Liver (tissue), 9 donors: ENCODE results near the gene CDH16. TPM values are rescaled to one million over a fixed set of nuclear protein-coding genes. Genes with fewer than 3 reads are reported as not detected.

Experiments
- DNase-seq: peaks from one replicate; pipeline ENCODE4 v3.0.0-alpha.2; 2017; ENCODE audit warnings: low spot score
- H3K27ac ChIP-seq, 2 donors: one replicate each; pipeline ENCODE4 v1.7.0; 2013; ENCODE audit warnings: inconsistent platforms in 2 of 2, low read length in 2 of 2, control low read depth in 1 of 2, low read depth in 1 of 2, mild to moderate bottlenecking in 1 of 2
- H3K27me3 ChIP-seq, 4 donors: one replicate each; pipeline versions ENCODE4 v1.6.1 to v1.7.0; 2013; ENCODE audit warnings: low read length in 3 of 4, inconsistent platforms in 1 of 4, mild to moderate bottlenecking in 1 of 4, moderate library complexity in 1 of 4; ENCODE audit not compliant: control insufficient read depth in 4 of 4, insufficient read depth in 4 of 4
- H3K36me3 ChIP-seq, 4 donors: one replicate each; pipeline versions ENCODE4 v1.6.1 to v1.7.0; 2013; ENCODE audit warnings: low read length in 3 of 4, mild to moderate bottlenecking in 3 of 4, low read depth in 1 of 4, moderate library complexity in 1 of 4; ENCODE audit not compliant: control insufficient read depth in 4 of 4, insufficient read depth in 3 of 4
- H3K4me1 ChIP-seq, 4 donors: one replicate each; pipeline versions ENCODE4 v1.6.1 to v1.7.0; 2013; ENCODE audit warnings: low read length in 3 of 4, mild to moderate bottlenecking in 3 of 4, moderate library complexity in 1 of 4; ENCODE audit not compliant: control insufficient read depth in 4 of 4, insufficient read depth in 4 of 4
- H3K4me3 ChIP-seq, 3 donors: one replicate each; pipeline versions ENCODE4 v1.6.1 to v1.7.0; 2013; ENCODE audit warnings: low read length in 3 of 3, control low read depth in 1 of 3, low read depth in 1 of 3, mild to moderate bottlenecking in 1 of 3
- H3K9ac ChIP-seq, 2 donors: one replicate each; pipeline ENCODE4 v1.7.0; 2013; ENCODE audit warnings: low read length in 2 of 2, mild to moderate bottlenecking in 2 of 2, moderate library complexity in 2 of 2, control low read depth in 1 of 2, low read depth in 1 of 2
- H3K9me3 ChIP-seq, 4 donors: one replicate each; pipeline versions ENCODE4 v1.6.1 to v1.7.0; 2013; ENCODE audit warnings: low read length in 3 of 4; ENCODE audit not compliant: control insufficient read depth in 4 of 4
- ATF3 ChIP-seq: IDR thresholded peaks from 2 replicates; pipeline ENCODE4 v1.6.1; 2016; ENCODE audit warnings: antibody characterized with exemption
- CTCF ChIP-seq: fragments of 150-350 bp; IDR thresholded peaks from 2 replicates; pipeline ENCODE4 v1.5.1; 2017; ENCODE audit warnings: improper control_type of control experiment, low read depth, low read length; ENCODE audit not compliant: missing input control
- EGR1 ChIP-seq, 2 donors: IDR thresholded peaks; 2 replicates each; pipeline ENCODE4 v1.6.1; 2016 to 2018; ENCODE audit warnings: antibody characterized with exemption in 2 of 2, low read depth in 2 of 2
- FOXA1 ChIP-seq: IDR thresholded peaks from 2 replicates; pipeline ENCODE4 v1.6.1; 2016; ENCODE audit warnings: antibody characterized with exemption
- FOXA2 ChIP-seq: IDR thresholded peaks from 2 replicates; pipeline ENCODE4 v1.6.1; 2016; ENCODE audit warnings: antibody characterized with exemption
- GABPA ChIP-seq, 2 donors: IDR thresholded peaks in 1 of 2; conservative IDR thresholded peaks in 1 of 2; 2 replicates each; pipeline ENCODE4 v1.6.1; 2016; ENCODE audit warnings: antibody characterized with exemption in 2 of 2, mild to moderate bottlenecking in 1 of 2, moderate library complexity in 1 of 2
- HNF4A ChIP-seq, 2 donors: conservative IDR thresholded peaks; 2 replicates each; pipeline ENCODE4 v1.6.1; 2016; ENCODE audit warnings: antibody characterized with exemption in 2 of 2, mild to moderate bottlenecking in 2 of 2
- HNF4G ChIP-seq: IDR thresholded peaks from 2 replicates; pipeline ENCODE4 v1.6.1; 2016; ENCODE audit warnings: antibody characterized with exemption
- JUND ChIP-seq, 2 donors: IDR thresholded peaks; 2 replicates each; pipeline ENCODE4 v1.6.1; 2016; ENCODE audit warnings: antibody characterized with exemption in 2 of 2
- NR2F2 ChIP-seq: IDR thresholded peaks from 2 replicates; pipeline ENCODE4 v1.6.1; 2016; ENCODE audit warnings: antibody characterized with exemption
- RAD21 ChIP-seq, 2 donors: IDR thresholded peaks; 2 replicates each; pipeline ENCODE4 v1.6.1; 2016; ENCODE audit warnings: antibody characterized with exemption in 2 of 2, mild to moderate bottlenecking in 2 of 2
- RXRA ChIP-seq, 2 donors: IDR thresholded peaks; 2 replicates each; pipeline ENCODE4 v1.6.1; 2017 to 2018; ENCODE audit warnings: antibody characterized with exemption in 2 of 2, mild to moderate bottlenecking in 1 of 2
- SP1 ChIP-seq: IDR thresholded peaks from 2 replicates; pipeline ENCODE4 v1.6.1; 2018; ENCODE audit warnings: antibody characterized with exemption, mild to moderate bottlenecking
- TAF1 ChIP-seq: conservative IDR thresholded peaks from 2 replicates; pipeline ENCODE4 v1.6.1; 2016; ENCODE audit warnings: antibody characterized with exemption, mild to moderate bottlenecking
- YY1 ChIP-seq: IDR thresholded peaks from 2 replicates; pipeline ENCODE4 v1.6.1; 2016; ENCODE audit warnings: antibody characterized with exemption, mild to moderate bottlenecking
- WGBS: extraction: QIAGEN DNeasy Blood & Tissue Kit; methylation state at CpG from one replicate; pipeline ENCODE4 v1.1.7; 2013; 5-methylcytosine and 5-hydroxymethylcytosine counted together
- polyA plus RNA-seq, 2 donors: library from polyadenylated mRNA; stranded (reverse) in 1 of 2; unstranded in 1 of 2; fragments of 200-250 nt in 1 of 2; fragments of >200 nt in 1 of 2; fragmentation: Nextera tagmentation in 1 of 2; extraction: Ambion mirVana in 1 of 2; gene quantifications; one replicate each; pipeline versions ENCODE4 v1.2.1 to v1.2.3, GENCODE V29; 2013 to 2015
- total RNA-seq, 2 donors: library from RNA; depleted of rRNA; stranded (reverse); fragments of >200 nt; gene quantifications; one replicate each; pipeline ENCODE4 v1.2.3, GENCODE V29; 2014
- TF ChIP-seq, protein P1 (sequence below): IDR thresholded peaks from 2 replicates; pipeline ENCODE4 v1.6.1; 2016; ENCODE audit warnings: antibody characterized with exemption
- TF ChIP-seq, protein P2 (sequence below): IDR thresholded peaks from 2 replicates; pipeline ENCODE4 v1.6.1; 2016; ENCODE audit warnings: antibody characterized with exemption, mild to moderate bottlenecking
- TF ChIP-seq, protein P3 (sequence below): IDR thresholded peaks from 2 replicates; pipeline ENCODE4 v1.6.1; 2016; ENCODE audit warnings: antibody characterized with exemption
- donor health status: healthy.
- donor health status: healthy.
- donor health status: healthy.
- donor health status: healthy.
- donor health status: healthy.

The CDH16 gene
- total and polyA plus RNA-seq, 4 donors: 0.56 TPM; not detected in 3

GRCh38 chr16:66940236-66940635 lies 21.6 kb upstream of the CDH16 start:
- WGBS: 94% methylated on average over 16 of the region's 16 CpGs
- Histone ChIP-seq H3K4me1 (peaks cover 10 to 43% (median 37%) of the 10 kb centered on the region in 4 donors), H3K9me3 (no peaks in the 10 kb centered on the region), H3K36me3 (peaks cover 31 to 47% (median 40%) of the 10 kb centered on the region in 4 donors), H3K27ac (no peak overlapping the region), H3K27me3 (no peaks in the 10 kb centered on the region), H3K9ac (no peak overlapping the region), H3K4me3 (no peak overlapping the region)
- no peak for TF ChIP-seq HNF4A (conservative IDR thresholded peaks at IDR 0.05)
- no peak for TF ChIP-seq TAF1
- TF ChIP-seq, protein P1, sequence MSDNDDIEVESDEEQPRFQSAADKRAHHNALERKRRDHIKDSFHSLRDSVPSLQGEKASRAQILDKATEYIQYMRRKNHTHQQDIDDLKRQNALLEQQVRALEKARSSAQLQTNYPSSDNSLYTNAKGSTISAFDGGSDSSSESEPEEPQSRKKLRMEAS: no peak
- no peak for DNase-seq

DNA sequence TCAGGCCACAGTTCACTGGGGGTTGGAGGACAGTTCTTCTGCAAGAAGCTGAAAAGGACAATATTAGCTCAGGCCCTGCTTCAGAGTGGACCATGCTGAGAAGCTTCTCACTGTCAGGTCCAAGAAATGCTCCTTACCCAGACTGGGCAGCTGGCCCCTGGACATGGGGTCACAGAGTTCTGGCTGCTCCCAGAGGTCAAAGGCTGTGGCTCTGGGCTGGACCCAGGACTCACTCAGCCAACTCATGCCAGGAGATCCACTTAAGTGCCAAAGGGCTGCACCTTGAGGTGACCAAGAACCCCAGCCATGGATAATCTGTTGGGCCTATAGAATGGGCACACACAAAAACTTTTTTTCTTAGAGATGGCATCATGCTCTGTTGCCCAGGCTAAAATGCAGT lies 20.7 kb upstream of the CDH16 start:
- Histone ChIP-seq H3K27me3 (no peaks in the 10 kb centered on the region), H3K9me3 (no peaks in the 10 kb centered on the region), H3K36me3 (peaks cover 31 to 47% (median 40%) of the 10 kb centered on the region in 4 donors), H3K4me1 (peaks cover 10 to 47% (median 37%) of the 10 kb centered on the region in 4 donors), H3K4me3 (no peak overlapping the region), H3K9ac (no peak overlapping the region), H3K27ac (no peak overlapping the region)
- no peak for DNase-seq
- no peak for TF ChIP-seq NR2F2
- TF ChIP-seq TAF1: no peak
- TF ChIP-seq, protein P2, sequence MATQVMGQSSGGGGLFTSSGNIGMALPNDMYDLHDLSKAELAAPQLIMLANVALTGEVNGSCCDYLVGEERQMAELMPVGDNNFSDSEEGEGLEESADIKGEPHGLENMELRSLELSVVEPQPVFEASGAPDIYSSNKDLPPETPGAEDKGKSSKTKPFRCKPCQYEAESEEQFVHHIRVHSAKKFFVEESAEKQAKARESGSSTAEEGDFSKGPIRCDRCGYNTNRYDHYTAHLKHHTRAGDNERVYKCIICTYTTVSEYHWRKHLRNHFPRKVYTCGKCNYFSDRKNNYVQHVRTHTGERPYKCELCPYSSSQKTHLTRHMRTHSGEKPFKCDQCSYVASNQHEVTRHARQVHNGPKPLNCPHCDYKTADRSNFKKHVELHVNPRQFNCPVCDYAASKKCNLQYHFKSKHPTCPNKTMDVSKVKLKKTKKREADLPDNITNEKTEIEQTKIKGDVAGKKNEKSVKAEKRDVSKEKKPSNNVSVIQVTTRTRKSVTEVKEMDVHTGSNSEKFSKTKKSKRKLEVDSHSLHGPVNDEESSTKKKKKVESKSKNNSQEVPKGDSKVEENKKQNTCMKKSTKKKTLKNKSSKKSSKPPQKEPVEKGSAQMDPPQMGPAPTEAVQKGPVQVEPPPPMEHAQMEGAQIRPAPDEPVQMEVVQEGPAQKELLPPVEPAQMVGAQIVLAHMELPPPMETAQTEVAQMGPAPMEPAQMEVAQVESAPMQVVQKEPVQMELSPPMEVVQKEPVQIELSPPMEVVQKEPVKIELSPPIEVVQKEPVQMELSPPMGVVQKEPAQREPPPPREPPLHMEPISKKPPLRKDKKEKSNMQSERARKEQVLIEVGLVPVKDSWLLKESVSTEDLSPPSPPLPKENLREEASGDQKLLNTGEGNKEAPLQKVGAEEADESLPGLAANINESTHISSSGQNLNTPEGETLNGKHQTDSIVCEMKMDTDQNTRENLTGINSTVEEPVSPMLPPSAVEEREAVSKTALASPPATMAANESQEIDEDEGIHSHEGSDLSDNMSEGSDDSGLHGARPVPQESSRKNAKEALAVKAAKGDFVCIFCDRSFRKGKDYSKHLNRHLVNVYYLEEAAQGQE: no peak
- TF ChIP-seq ATF3: no peak
- no peak for TF ChIP-seq RAD21 (IDR thresholded peaks at IDR 0.05)
- TF ChIP-seq EGR1 (IDR thresholded peaks at IDR 0.05; ENCODE audit: low read depth in 2 of 2): no peak
- TF ChIP-seq, protein P1: no peak
- peak; percentile 69 to 70 for TF ChIP-seq RXRA (IDR thresholded peaks at IDR 0.05)
- no peak for TF ChIP-seq JUND (IDR thresholded peaks at IDR 0.05)
- peak; percentile 22 for TF ChIP-seq HNF4G
- TF ChIP-seq, protein P3, sequence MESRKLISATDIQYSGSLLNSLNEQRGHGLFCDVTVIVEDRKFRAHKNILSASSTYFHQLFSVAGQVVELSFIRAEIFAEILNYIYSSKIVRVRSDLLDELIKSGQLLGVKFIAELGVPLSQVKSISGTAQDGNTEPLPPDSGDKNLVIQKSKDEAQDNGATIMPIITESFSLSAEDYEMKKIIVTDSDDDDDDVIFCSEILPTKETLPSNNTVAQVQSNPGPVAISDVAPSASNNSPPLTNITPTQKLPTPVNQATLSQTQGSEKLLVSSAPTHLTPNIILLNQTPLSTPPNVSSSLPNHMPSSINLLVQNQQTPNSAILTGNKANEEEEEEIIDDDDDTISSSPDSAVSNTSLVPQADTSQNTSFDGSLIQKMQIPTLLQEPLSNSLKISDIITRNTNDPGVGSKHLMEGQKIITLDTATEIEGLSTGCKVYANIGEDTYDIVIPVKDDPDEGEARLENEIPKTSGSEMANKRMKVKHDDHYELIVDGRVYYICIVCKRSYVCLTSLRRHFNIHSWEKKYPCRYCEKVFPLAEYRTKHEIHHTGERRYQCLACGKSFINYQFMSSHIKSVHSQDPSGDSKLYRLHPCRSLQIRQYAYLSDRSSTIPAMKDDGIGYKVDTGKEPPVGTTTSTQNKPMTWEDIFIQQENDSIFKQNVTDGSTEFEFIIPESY: no peak
- TF ChIP-seq HNF4A (conservative IDR thresholded peaks at IDR 0.05): peak; percentile 72 to 76
- TF ChIP-seq FOXA2: no peak
- TF ChIP-seq SP1: no peak
- TF ChIP-seq GABPA (IDR thresholded peaks at IDR 0.05 in 1 of 2, conservative IDR thresholded peaks at IDR 0.05 in 1 of 2): no peak
- peak; percentile 53 for TF ChIP-seq YY1
- no peak for TF ChIP-seq CTCF
- TF ChIP-seq FOXA1: no peak
